GM18873 (cell line): ENCODE results near the gene UNK.

ENCODE experiments used
- ATAC-seq: cut with Tn5 transposase; IDR thresholded peaks from one replicate; pipeline ENCODE4 v1.9.1; 2021; ENCODE audit warnings: mild to moderate bottlenecking, moderate library complexity, moderate number of reproducible peaks; ENCODE audit not compliant: unreplicated experiment, low FRiP score

The UNK gene

GRCh38 chr17:75830164-75831031, 45.8 kb downstream of the UNK start:
- no peak for ATAC-seq

- no peak for ATAC-seq
These were observed 46.5 kb downstream of the UNK start for GRCh38 chr17:75831032-75831571.

- no peak for ATAC-seq
These were observed 47.6 kb downstream of the UNK start for GRCh38 chr17:75832164-75832651.

- ATAC-seq = no peak
These were observed 48.2 kb downstream of the UNK start for GRCh38 chr17:75832652-75833400.

- no peak for ATAC-seq
These were observed 49.8 kb downstream of the UNK start for GRCh38 chr17:75834279-75834920.

- no peak for ATAC-seq
These were observed 50.5 kb downstream of the UNK start for GRCh38 chr17:75834928-75835653.

GRCh38 chr17:75835654-75835987, 51.0 kb downstream of the UNK start:
- ATAC-seq = no peak

- no peak for ATAC-seq
These were observed 52.0 kb downstream of the UNK start for GRCh38 chr17:75836605-75837004.

GRCh38 chr17:75837899-75838298, 53.3 kb downstream of the UNK start:
- no peak for ATAC-seq

- ATAC-seq = no peak
These were observed 53.8 kb downstream of the UNK start for GRCh38 chr17:75838410-75838809.

GRCh38 chr17:75839942-75840798, 55.6 kb downstream of the UNK start:
- no peak for ATAC-seq

- no peak for ATAC-seq
These were observed 56.2 kb downstream of the UNK start for GRCh38 chr17:75840799-75841164.

- no peak for ATAC-seq
These were observed 57.8 kb downstream of the UNK start for GRCh38 chr17:75842411-75842810.

- ATAC-seq = no peak
These were observed 58.5 kb downstream of the UNK start for GRCh38 chr17:75842963-75843576.

GRCh38 chr17:75843577-75844529, 59.2 kb downstream of the UNK start, which contains the start of gene UNC13D:
Gene UNC13D, minus strand, starts transcription at chr17:75844404. Its CDS starts 67 bp downstream, at chr17:75844337.
- no peak for ATAC-seq

- peak; percentile 4 for ATAC-seq
These were observed 60.0 kb downstream of the UNK start for GRCh38 chr17:75844530-75845057.

GRCh38 chr17:75845058-75845711, 60.6 kb downstream of the UNK start:
- ATAC-seq = peak; percentile 66
